ENCODE measurements around the gene ATP6V1G1.
A peak's percentile ranks its signal among the peaks of the same experiment; 100 is the strongest.

The ATP6V1G1 gene

GRCh38 chr9:114613919-114614318, 26.4 kb downstream of the ATP6V1G1 start:
- no peak overlapping the region for H2AFZ ChIP-seq (ENCODE audit: low read length)
- H3K4me1 ChIP-seq (ENCODE audit: low read length), result peaks cover 62% of the 10 kb centered on the region
- H3K9ac ChIP-seq (ENCODE audit: low read length), result peak overlapping the region; percentile 97
- H3K27me3 ChIP-seq (replicated peaks; ENCODE audit: insufficient read depth, low read length), result no peaks in the 10 kb centered on the region
- H3K36me3 ChIP-seq (replicated peaks; ENCODE audit: insufficient read depth, low read length), result 0 out of 2 replicates have a peak, but pooled peaks cover 7% of the 10 kb centered on the region
- peaks cover 78% of the 10 kb centered on the region for H3K79me2 ChIP-seq (ENCODE audit: low read length)
- peak overlapping the region; percentile 91 for H3K4me2 ChIP-seq (ENCODE audit: low read depth, low read length)
- peak overlapping the region; percentile 66 for H3K4me3 ChIP-seq (ENCODE audit: low read length)
- H3K27ac ChIP-seq (ENCODE audit: low read length), result peak overlapping the region; percentile 90
- H3K9me2 ChIP-seq (replicated peaks; ENCODE audit: insufficient read depth, low read length), result no peaks in the 10 kb centered on the region
- H4K20me1 ChIP-seq (ENCODE audit: insufficient read depth, low read length), result no peaks in the 10 kb centered on the region
- H3F3A ChIP-seq (ENCODE audit: insufficient read depth, low read length), result peaks cover 51% of the 10 kb centered on the region
- TF ChIP-seq EZH2phosphoT487 (IDR thresholded peaks at IDR 0.05; ENCODE audit: low read length), result no peak
- no peak for TF ChIP-seq EZH2 (optimal IDR thresholded peaks at IDR 0.05; ENCODE audit: low read depth, low read length)
- no peak for TF ChIP-seq CTCF (IDR thresholded peaks at IDR 0.05; ENCODE audit: low read length)
- H3K9me3 ChIP-seq (replicated peaks; ENCODE audit: insufficient read depth, low read length), result no peaks in the 10 kb centered on the region
- no peak for DNase-seq

- no peak overlapping the region for H3K9ac ChIP-seq (ENCODE audit: low read length)
- peaks cover 66% of the 10 kb centered on the region for H3K4me1 ChIP-seq (ENCODE audit: low read length)
- no peak overlapping the region for H2AFZ ChIP-seq (ENCODE audit: low read length)
- no peak for DNase-seq
- H3K9me3 ChIP-seq (replicated peaks; ENCODE audit: insufficient read depth, low read length), result no peaks in the 10 kb centered on the region
- 0 out of 2 replicates have a peak overlapping the region, but pooled peaks have one; percentile 66 for H3K4me3 ChIP-seq (ENCODE audit: low read length)
- no peaks in the 10 kb centered on the region for H3K27me3 ChIP-seq (replicated peaks; ENCODE audit: insufficient read depth, low read length)
- H3K4me2 ChIP-seq (ENCODE audit: low read depth, low read length), result peak overlapping the region; percentile 91
- no peaks in the 10 kb centered on the region for H4K20me1 ChIP-seq (ENCODE audit: insufficient read depth, low read length)
- peaks cover 56% of the 10 kb centered on the region for H3F3A ChIP-seq (ENCODE audit: insufficient read depth, low read length)
- H3K27ac ChIP-seq (ENCODE audit: low read length), result peak overlapping the region; percentile 90; the same call in 1 of the 2 replicates
- TF ChIP-seq EZH2phosphoT487 (IDR thresholded peaks at IDR 0.05; ENCODE audit: low read length) (no peak), CTCF (IDR thresholded peaks at IDR 0.05; ENCODE audit: low read length) (peak; percentile 18; the same call in 1 of the 2 replicates)
- H3K9me2 ChIP-seq (replicated peaks; ENCODE audit: insufficient read depth, low read length), result no peaks in the 10 kb centered on the region
- H3K79me2 ChIP-seq (ENCODE audit: low read length), result peaks cover 82% of the 10 kb centered on the region
- H3K36me3 ChIP-seq (replicated peaks; ENCODE audit: insufficient read depth, low read length), result 0 out of 2 replicates have a peak, but pooled peaks cover 7% of the 10 kb centered on the region
Measured at GRCh38 chr9:114614373-114614772, 26.8 kb downstream of the ATP6V1G1 start.

DNA sequence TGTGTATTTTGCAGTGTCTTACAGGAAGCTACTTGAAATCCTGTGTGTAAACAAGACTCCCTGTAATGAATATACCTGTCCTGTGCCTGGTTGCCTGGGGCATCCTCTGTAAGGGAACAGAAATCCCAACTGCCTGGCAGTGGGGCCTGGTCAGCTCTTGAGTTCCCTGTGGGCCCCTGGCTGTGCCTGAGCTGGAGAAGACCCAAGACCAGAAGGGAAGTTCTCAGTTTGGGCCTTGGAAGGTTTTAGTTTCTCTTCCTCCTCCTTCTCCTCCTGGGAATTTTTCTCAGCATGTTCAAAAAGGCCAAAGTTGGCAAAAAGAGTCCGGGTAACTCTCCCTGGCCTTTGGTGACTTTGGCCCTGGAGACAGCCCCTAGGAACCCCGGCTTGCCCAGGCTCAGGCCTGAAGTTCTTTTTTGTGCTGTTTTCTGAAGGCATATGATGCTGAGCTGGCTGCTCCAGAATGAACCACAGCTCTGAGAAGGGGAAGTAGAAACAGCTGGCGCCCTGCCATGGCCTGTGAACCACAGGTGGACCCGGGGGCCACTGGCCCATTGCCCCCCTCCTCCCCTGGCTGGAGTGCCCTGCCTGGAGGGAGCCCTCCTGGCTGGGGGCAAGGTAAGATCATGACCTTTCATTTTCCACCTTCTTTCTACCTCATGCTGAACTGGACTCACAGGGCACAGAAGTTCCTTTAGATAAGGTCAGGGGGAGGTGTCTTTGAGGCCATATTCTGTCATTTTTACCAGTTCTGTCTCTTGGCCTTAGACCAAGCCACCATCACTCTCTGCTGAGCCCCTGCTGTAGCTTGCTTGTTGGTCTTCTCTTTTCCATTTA, 29.3 kb downstream of the ATP6V1G1 start:
- no peaks in the 10 kb centered on the region for H3K9me2 ChIP-seq (replicated peaks; ENCODE audit: insufficient read depth, low read length)
- H3K9ac ChIP-seq (ENCODE audit: low read length), result peak overlapping the region; percentile 45; the same call in 1 of the 2 replicates
- H2AFZ ChIP-seq (ENCODE audit: low read length), result no peak overlapping the region
- peaks cover 63% of the 10 kb centered on the region for H3K4me1 ChIP-seq (ENCODE audit: low read length)
- peaks cover 46% of the 10 kb centered on the region for H3F3A ChIP-seq (ENCODE audit: insufficient read depth, low read length)
- peak overlapping the region; percentile 85 for H3K27ac ChIP-seq (ENCODE audit: low read length)
- H3K4me3 ChIP-seq (ENCODE audit: low read length), result no peak overlapping the region
- peaks cover 16% of the 10 kb centered on the region for H3K36me3 ChIP-seq (replicated peaks; ENCODE audit: insufficient read depth, low read length)
- peak; percentile 86 for DNase-seq
- no peaks in the 10 kb centered on the region for H4K20me1 ChIP-seq (ENCODE audit: insufficient read depth, low read length)
- H3K4me2 ChIP-seq (ENCODE audit: low read depth, low read length), result peak overlapping the region; percentile 49; the same call in 1 of the 2 replicates
- TF ChIP-seq CTCF (IDR thresholded peaks at IDR 0.05; ENCODE audit: low read length) (no peak), EZH2 (optimal IDR thresholded peaks at IDR 0.05; ENCODE audit: low read depth, low read length) (no peak), EZH2phosphoT487 (IDR thresholded peaks at IDR 0.05; ENCODE audit: low read length) (no peak)
- H3K9me3 ChIP-seq (replicated peaks; ENCODE audit: insufficient read depth, low read length), result no peaks in the 10 kb centered on the region
- H3K79me2 ChIP-seq (ENCODE audit: low read length), result peaks cover 92% of the 10 kb centered on the region
- H3K27me3 ChIP-seq (replicated peaks; ENCODE audit: insufficient read depth, low read length), result no peaks in the 10 kb centered on the region

Measured in MM.1S (cell line).